Measurements from ENCODE around the gene TSPAN9.

GRCh38 chr12:3313675-3314663 is 236.8 kb downstream of the TSPAN9 start:
- TF ChIP-seq EP300 (IDR thresholded peaks at IDR 0.05; ENCODE audit: borderline replicate concordance in 1 of 2, low read depth in 1 of 2, low read length in 1 of 2) (no peak), SMC3 (IDR thresholded peaks at IDR 0.05; ENCODE audit: low read depth, low read length) (peak; percentile 52), EZH2phosphoT487 (IDR thresholded peaks at IDR 0.05; ENCODE audit: borderline replicate concordance, low read depth) (no peak), RAD21 (IDR thresholded peaks at IDR 0.05; ENCODE audit: low read length) (peak; percentile 52), CTCF (IDR thresholded peaks at IDR 0.05) (peak; percentile 45), REST (IDR thresholded peaks at IDR 0.05; ENCODE audit: low read depth, low read length) (no peak), RCOR1 (IDR thresholded peaks at IDR 0.05; ENCODE audit: low read length) (no peak), TEAD4 (IDR thresholded peaks at IDR 0.05; ENCODE audit: borderline replicate concordance, insufficient read depth) (no peak), POLR2AphosphoS5 (IDR thresholded peaks at IDR 0.05; ENCODE audit: low read depth, low read length) (no peak), SIN3A (IDR thresholded peaks at IDR 0.05; ENCODE audit: borderline replicate concordance, low read depth, low read length) (no peak), FOXJ3 (CRISPR knock-in tag; IDR thresholded peaks at IDR 0.05) (no peak), JUND (IDR thresholded peaks at IDR 0.05) (no peak)

All from SK-N-SH (cell line).